EL (cell line): ENCODE measurements around the gene YTHDF2.
A peak's percentile ranks its signal among the peaks of the same experiment; 100 is the strongest.
"Not testable (repeated sequence)": the region's sequence is repeated elsewhere in the genome, so short reads cannot be mapped to it uniquely, and the experiment has no call there.

Source experiments
- DNase-seq: peaks from one replicate; pipeline ENCODE4 v3.0.0-alpha.2; 2016

YTHDF2 gene

DNA sequence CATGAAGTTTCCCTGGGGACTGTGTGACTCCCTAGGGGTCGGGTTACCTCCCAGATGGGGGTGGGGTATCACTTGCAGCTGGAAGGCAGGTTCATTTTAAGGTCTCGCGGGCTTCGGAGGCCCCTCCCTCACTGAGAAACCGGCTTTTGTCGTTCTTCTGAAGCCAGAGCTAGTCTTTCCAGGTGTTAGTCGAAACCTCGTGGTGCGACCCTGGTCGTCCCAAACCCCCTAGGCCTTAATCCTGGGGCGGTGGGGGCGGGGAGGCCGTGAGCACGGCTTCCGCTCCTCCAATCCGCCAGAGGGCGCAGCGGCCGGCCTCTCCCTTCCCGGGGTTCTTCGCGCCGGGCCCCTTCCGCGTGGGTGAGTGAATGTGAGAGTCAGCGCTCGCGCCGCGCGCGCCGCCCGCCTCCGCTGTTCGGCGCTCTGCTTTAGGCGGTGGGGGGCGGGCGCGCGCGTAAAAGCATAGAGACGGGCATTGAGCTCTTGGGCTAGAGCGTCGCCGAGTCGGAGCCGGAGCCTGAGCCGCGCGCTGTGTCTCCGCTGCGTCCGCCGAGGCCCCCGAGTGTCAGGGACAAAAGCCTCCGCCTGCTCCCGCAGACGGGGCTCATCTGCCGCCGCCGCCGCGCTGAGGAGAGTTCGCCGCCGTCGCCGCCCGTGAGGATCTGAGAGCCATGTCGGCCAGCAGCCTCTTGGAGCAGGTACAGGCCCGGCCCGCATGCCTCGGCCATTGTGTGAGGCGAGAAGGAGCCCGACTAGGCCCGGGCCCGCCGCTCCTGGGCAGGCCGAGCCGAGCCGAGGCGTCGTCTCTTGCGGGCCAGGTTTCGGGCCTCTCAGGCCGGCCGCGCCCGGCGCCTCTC, at the start of gene YTHDF2:
YTHDF2 (plus strand) TSS at position 491 of the 857 bp plus-strand sequence; CDS start at position 672, 181 bp downstream.
- DNase-seq: peak; percentile 97

DNA sequence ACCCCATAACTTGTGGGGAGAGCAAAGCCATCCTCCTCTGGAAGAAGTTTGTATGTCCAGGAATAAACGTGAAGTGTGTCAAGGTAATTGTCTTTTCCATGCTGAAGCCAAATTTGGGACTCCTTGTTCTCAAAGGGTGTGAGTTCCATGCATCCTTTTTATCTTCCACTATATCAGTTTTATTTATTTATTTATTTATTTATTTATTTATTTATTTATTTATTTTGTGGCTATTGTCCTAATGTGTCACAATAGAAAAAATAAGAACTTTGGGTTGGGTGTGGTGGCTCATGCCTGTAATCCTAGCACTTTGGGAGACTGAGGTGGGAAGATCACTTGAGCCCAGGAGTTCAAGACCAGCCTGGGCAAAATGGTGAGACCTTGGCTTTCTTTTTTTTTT, 45.1 kb upstream of the YTHDF2 start:
- DNase-seq: not testable (repeated sequence)

DNA sequence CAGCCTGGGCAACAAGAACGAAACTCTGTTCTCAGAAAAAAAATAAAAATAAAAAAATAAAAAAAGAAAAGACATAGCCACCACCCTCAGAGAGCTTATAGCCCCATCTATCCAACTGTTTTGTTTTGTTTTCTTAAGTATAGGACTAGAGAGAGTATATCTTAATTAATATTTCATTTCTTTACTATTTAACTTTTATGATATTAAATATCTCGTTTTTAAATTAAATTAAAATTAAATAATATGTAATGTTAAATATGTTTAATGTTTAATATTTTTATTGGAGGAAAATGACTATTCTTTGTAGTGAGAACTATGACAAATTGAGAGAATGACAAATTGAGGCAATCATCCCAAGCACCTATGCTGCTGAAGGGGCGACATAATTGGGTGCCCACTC, 33.1 kb upstream of the YTHDF2 start:
- no peak for DNase-seq

DNA sequence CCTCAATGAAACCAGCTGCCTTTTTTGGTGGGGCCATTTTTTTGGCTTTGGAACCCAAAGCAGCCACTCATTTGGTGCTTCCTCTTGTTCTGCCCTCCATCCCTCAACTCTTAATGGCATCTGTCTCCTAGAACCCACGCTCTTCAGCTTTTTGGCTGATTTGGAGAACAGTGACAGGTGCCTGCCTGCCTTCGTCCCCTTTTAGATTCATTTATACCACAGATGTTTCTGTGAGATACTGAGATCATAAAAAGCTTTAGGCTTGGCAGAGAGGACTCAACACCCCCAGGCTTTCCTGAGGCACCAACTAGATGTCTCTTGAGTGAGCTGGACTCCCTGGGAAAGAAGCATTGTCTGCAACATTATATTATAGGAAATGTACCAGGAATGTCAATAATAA, 20.4 kb upstream of the YTHDF2 start:
- DNase-seq: no peak

DNA sequence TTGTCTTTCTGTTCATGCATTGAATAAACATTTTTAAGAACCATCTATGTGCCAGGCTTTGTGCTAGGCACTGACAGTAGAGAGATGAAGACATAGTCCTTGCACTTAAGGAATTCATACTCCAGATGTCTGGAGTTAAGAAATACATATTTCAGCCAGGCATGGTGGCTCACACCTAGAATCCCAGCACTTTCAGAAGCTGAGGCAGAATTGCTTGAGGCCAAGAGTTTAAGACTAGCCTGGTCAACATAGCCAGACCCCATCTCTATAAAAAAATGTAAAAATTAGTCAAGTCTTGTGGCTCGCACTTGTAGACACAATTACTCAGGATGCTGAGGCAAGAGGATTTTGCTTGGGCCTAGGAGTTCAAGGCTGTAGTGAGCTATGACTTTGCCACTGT, 18.6 kb upstream of the YTHDF2 start:
- no peak for DNase-seq

DNA sequence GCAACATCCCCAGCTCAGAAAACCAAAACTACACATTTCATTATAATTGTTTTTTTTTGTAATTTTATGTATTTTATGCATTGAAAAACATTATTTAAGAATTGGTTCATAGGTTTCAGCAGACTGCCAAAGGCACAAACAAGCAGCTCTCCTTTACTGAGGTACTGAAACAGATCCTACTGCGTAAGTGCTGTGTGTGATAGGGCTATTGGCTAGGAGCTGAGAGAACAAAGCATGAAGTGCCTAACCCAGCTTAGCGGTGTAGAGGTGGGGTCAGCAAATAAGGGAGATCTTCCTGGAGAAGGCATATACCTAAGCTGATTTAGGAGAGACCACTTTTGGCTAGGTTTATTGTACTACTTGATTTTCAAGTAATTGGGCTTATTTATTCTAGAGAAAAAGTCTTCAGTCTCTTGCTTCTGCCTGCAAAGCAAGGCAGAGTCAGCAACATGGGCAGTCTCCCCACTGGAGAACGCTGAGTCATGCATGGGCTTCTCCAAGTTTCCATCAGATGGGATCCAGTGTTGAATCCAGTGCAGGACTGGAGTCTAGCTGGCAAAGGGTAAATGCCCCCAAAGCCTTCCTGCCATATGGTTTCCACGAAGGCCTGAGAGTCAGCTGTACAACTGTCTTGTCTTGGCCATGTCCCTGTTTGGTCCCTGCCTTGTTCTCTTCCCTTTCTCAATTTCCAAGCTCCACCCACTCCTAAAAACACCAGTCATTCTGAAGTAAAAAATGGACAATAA, 18.0 kb upstream of the YTHDF2 start:
- DNase-seq: peak; percentile 36

DNA sequence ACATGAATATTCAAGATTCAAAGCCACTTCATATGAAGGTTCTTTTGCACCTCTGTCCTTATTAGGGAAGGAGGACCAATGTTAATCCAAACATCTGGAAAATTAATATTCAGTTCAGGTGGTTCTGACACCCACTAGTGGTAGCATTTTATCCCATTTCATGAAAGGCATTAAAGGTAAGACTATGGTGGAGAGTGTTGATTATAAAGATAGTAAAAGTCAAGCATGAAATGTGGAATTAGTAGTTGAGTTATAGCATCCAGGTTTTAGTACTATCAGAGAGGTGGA, 17.5 kb upstream of the YTHDF2 start:
- DNase-seq: no peak

DNA sequence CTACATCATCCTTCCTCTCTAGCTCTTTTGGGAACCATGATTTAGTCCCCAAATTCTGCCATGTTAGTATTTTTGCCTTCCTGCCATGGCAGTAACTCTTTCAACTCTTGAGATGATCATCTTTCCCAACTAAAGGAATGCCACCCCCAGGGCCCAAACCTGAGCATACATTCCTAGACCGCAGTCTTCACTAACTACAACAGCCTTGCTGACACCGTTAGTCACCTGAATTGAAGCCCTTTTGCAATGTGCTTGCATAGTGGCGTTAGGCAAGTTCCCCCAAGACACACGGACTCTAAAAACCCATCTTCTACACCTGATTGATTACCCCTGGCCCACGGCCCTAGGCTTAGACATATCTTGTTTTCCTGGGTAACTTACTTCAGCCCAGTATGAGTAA, 16.4 kb upstream of the YTHDF2 start:
- no peak for DNase-seq

DNA sequence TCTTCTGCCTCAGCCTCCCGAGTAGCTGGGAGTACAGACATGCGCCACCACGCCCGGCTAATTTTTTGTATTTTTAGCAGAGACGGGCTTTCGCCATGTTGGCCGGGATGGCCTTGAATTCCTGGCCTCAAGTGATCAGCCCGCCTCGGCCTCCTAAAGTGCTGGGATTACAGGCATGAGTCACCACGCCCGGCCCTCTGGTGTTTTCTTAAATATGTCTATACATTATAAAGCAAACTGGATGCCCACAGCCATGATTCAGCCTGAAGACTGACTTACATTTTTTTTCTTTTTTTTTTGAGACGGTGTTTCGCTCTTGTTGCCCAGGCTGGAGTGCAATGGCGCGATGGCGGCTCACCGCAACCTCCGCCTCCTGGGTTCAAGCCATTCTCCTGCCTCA, 14.8 kb upstream of the YTHDF2 start:
- not testable (repeated sequence) for DNase-seq

DNA sequence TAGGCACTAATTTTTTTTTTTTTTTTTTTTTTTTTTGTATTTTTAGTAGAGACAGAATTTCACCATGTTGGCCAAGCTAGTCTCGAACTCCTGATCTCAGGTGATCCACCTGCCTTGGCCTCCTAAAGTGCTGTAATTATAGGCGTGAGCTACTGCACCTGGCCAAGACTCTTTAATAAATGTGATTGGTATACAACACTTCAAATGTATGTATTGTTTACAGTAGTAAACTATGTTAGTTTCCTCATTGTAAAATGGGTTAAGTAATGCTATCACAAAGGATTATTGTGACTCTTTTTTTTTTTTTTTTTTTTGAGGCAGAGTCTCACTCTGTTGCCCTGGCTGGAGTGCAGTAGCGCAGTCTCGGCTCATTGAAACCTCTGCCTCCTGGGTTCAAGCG, 11.4 kb upstream of the YTHDF2 start:
- DNase-seq: not testable (repeated sequence)

DNA sequence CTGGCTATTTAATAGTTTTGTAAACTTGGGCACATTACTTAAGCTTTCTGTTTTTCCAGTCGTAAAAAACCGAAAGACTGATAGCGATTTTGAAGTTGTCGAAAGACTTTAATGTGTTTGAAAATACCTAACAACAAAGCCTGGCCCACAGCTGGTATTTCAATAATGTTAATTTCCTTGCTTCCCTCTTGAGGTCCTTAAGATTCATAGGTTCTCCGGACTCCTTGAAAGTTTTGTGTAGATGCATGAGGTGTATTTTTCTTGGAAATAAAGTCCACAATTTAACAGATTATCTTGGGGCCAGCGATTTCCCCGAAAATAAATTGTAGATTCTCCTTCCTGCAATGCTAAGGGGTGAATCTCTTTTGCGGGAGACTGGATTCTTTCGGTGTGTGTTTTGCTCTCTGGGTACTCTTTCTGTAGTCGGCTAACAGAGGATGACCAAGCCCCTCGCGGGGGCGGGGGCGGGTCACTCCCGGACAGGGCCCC, 735 bp upstream of the YTHDF2 start:
- no peak for DNase-seq

DNA sequence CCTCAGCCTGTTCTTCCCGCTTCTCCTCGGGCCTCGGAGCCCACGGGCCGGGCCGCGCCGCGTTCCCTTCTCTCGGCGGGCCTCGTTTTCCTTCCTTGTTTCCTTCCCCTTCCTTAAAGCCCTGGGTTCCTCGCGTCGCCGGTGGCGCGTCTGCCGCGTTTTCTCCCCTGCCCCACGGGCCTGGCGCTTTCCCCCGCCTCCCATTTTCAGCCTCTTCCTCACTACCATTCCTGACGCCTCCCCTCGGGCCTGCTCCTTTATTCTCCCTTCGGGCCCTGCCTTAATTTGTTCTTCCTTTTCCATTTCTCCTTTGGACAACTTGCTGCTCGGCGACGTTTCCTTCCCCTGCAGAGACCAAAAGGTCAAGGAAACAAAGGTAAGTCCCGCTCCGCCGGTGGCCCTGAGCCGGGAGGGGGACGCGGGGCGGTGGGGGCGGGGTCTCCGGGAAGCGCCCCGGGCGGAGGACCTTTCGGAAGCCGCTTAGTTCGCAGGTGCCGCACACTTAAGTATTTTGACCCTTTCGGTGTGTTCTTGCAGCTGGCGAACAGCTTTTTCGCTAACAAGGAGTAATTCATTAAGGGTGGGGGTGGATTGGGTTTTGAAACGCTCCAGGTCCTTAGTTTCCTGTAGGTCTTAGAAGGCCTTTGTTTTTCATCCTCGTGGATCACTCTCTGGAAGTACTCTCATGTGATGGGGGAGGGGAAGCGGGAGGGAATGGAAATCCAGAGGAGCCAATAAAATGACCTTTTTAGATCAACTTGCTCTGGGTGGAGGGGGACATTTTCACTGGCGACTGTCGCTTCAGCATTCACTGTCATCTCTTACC, 780 bp downstream of the YTHDF2 start:
- DNase-seq: peak; percentile 56

DNA sequence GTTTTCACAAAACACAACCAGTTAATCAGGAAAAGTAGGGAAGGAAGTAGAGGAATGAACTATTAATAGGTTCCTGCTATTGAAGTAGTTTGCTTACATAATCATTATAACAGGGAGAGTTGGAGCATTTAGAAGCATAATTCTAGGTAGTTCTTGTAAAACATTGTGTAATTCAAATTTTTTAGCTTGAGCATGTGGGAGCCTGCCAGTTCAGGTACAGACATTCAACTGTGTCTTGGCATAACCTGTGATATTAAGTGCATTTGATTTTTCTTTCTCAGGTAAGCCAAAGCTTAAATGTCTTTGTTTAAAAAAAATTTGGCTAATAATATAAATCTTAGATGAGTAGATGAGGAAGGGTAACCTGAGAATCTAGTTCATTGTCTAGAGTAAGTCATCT, 3.4 kb downstream of the YTHDF2 start:
- DNase-seq: no peak

DNA sequence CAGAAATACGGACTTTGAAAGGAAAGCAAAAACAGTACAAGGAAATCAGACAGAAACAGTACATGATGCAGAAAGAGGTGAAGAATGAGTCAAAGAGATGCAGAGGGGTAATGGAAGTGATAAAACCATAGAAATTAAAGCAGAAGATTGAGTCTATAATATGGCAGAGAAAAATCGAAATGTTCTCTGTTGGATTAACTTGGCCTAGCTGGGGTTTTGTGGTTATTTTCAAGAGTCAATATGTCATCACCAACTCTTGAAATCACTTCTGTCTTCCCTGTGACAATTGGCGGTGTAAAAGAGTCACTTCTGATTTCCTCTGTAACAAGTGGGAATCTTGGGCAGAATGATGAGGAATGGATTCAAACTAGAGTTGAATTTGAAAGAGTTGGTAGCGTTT, 7.4 kb downstream of the YTHDF2 start:
- no peak for DNase-seq

DNA sequence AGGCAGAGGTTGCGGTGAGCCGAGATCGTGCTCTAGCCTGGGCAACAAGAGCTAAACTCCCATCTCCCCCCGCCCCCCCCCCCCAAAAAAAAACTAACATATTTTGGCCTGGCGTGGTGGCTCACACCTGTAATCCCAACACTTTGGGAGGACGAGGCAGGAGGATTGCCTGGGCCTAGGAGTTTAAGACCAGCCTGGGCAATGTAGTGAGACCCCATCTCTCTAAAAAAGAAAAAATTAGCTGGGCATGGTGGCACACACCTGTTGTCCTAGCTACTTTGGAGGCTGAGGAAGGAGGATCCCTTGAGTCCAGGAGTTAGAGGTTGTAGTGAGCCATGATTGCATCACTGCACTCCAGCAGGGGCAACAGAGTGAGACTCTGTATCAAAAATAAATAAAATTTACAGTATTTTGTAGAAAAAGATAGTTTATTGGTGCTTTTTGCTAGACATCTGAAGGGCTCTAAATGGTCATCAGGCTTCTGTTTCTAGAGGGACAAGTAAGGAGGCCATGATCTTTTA, 9.0 kb downstream of the YTHDF2 start:
- no peak for DNase-seq

DNA sequence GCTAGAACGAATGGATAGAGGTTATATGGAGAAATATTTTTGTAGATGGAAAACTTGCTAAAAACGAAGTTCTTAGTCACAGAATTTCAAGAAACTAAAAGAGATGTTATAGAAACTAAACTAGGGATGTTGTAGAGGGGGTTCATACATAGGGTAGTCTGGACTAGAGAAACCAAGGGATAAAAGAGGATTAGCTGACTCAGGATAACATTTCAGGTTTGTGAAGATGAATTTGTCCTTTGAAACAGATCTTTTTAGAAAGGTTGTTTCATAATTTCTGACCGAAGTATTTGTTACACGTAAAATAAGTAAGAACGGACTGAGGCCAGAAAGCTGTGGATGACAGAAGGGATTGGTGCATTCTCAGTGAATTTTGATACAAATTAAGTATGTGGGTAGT, 13.6 kb downstream of the YTHDF2 start:
- no peak for DNase-seq

DNA sequence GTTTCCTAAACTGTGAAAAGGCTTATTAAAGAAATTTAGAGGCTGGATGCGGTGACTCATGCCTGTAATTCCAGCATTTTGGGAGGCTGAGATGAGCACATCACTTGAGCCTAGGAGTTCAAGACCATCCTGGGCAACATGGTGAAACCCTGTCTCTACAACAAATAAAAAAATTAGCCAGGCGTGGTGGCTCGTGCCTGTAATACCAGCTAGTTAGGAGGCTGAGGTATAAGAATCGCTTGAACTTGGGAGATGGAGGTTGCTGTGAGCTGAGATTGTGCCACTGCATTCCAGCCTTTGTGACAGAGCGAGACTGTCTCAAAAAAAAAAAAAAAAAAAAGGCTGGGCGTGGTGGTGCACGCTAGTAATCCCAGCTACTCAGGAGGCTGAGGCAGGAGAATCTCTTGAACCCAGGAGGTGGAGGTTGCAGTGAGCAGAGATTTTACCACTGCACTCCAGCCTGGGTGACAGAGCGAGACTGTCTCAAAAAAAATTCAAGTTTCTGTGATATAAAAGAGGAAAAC, 14.1 kb downstream of the YTHDF2 start:
- peak; percentile 26 for DNase-seq

DNA sequence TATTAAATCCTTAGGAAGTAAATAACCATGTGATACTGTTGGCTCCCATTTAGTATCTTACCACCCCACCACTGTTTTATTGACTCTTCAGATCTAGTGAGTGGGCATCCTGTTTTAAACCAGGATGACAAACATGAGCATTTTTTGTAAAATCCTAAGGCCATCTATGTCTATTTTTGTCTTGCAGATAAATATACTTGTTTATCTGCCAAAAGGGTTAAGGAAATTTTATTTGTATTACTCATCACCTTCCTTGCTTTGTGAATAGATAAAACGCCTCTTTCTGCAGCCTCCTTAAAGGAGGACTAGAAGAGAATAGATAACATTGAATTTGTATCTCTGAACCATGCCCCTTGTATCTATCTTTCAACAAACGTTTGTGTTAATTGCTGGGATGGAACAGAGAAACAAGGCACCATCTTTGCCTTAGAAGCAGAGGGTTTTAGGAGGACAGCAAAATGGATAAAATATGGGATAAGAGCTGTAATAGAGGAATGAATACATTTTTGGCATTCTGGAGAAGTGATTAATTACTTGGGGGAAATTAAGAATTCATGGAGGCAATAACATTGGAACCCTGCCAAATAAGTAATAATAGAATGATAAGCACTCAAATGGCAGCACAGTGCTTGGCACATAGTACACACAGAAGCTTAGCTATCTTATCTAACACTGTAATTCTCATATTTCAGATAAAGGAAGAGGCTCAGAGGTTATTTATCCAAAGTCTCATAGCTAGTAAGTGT, 14.7 kb downstream of the YTHDF2 start:
- peak; percentile 76 for DNase-seq

DNA sequence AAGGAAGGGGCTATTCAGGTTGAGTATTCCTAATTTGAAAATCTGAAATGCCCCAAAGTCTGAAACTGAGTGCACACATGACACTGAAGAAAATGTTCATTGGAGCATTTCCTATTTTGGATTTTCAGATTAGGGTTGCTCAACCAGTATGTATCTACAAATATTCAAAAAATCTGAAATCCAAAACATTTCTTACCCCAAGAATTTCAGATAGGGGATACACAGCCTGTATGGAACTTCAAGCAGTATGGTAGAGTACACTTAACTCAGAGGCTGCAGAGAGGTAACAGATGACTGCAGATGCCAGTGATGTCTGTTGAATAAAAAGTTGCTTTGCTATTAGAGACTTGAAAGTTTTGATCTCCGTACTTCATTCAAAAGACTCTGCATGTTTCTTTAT, 19.0 kb downstream of the YTHDF2 start:
- no peak for DNase-seq

DNA sequence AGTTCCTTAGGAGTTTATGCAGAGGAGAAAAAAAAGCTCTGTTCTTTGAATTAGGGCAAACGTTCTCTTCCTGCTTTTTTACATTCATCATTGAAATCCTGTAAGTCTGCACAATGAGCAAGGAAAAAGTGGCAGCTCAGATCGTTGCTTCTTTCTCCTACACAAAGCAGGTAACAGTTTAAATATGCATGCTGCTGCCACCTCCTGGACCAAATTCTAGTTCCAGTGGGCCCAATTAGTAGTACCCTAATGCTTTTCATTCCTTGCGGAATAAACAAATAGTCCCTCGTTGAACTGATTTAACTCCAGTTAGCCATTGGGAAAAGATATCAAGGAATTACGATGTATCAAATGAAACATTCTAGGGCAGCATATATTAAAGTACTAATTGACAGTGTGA, 20.1 kb downstream of the YTHDF2 start:
- no peak for DNase-seq

DNA sequence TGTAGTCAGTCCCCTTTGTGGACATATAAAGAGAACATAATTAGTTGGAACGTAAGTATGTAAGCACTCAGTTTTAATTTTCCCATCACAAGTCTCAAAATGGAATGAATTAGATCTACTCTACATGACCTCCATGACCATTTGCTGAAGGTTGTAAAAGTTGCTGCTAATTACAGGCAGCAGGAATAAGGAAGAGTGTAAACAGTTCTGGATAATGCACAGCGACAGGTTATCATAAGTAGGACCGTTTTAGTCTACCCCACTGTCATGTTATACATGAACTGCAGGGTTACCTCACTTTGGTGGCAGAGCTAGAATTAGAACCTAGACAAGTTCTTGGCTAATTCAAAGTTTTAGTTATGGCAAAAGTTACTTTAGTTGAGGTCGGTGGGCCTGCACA, 21.7 kb downstream of the YTHDF2 start:
- no peak for DNase-seq

DNA sequence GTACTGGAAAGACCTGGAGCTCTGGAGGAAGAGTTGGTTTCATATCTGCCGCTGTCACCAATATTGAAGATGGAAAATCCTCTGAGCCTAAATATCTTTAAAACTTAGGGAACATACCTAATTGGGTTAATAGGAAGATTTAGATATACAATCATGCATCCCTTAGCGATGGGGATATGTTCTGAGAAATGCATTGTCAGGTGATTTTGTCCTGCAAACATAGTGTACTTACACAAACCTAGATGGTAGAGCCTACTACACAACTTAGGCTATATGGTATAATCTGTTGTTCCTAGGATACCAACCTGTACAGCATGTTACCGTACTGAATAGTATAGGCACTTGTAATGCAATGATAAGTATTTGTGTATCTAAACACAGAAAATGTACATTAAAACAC, 22.5 kb downstream of the YTHDF2 start:
- no peak for DNase-seq
